HEK293T (cell line): ENCODE results near the gene DHRS9.

ENCODE experiments used
- BHLHE40 ChIP-seq: fragments of 450-650 bp; IDR thresholded peaks from 2 replicates; pipeline ENCODE4 v1.6.1; 2016; ENCODE audit warnings: mild to moderate bottlenecking, moderate library complexity, borderline replicate concordance
- FOXK2 ChIP-seq: fragments of 450-650 bp; IDR thresholded peaks from 2 replicates; pipeline ENCODE4 v1.6.1; 2016; ENCODE audit warnings: mild to moderate bottlenecking
- FOXM1 ChIP-seq: fragments of 450-650 bp; IDR thresholded peaks from 2 replicates; pipeline ENCODE4 v1.6.1; 2017; ENCODE audit warnings: mild to moderate bottlenecking, borderline replicate concordance
- PKNOX1 ChIP-seq: fragments of 450-650 bp; IDR thresholded peaks from 2 replicates; pipeline ENCODE4 v1.6.1; 2016
- SP1 ChIP-seq: fragments of 450-650 bp; IDR thresholded peaks from 2 replicates; pipeline ENCODE4 v1.6.1; 2017
- SUZ12 ChIP-seq: fragments of 450-650 bp; IDR thresholded peaks from 2 replicates; pipeline ENCODE4 v1.6.1; 2016; ENCODE audit warnings: mild to moderate bottlenecking
- ZNF384 ChIP-seq: fragments of 450-650 bp; IDR thresholded peaks from 2 replicates; pipeline ENCODE4 v1.6.1; 2016

- no peak for TF ChIP-seq FOXM1
- TF ChIP-seq PKNOX1 = no peak
- TF ChIP-seq BHLHE40 = no peak
- no peak for TF ChIP-seq SP1
- no peak for TF ChIP-seq ZNF384
- no peak for TF ChIP-seq SUZ12
- no peak for TF ChIP-seq FOXK2
Observed at GRCh38 chr2:169112841-169113240, 43.5 kb downstream of the DHRS9 start.
